Measurements from ENCODE around the gene ZC3H7A.

ZC3H7A gene

GRCh38 chr16:11781773-11782172 lies 15.3 kb downstream of the ZC3H7A start:
- no peak for DNase-seq (ENCODE audit: extremely low spot score)
- no peak for TF ChIP-seq SP1 (IDR thresholded peaks at IDR 0.05)
- TF ChIP-seq ELF4 (IDR thresholded peaks at IDR 0.05) = no peak
- TF ChIP-seq HDGF (IDR thresholded peaks at IDR 0.05; ENCODE audit: borderline replicate concordance) = no peak
- no peak for TF ChIP-seq PKNOX1 (IDR thresholded peaks at IDR 0.05)
- TF ChIP-seq ZNF384 (IDR thresholded peaks at IDR 0.05) = no peak
- TF ChIP-seq SUZ12 (IDR thresholded peaks at IDR 0.05) = no peak
- TF ChIP-seq L3MBTL2 (conservative IDR thresholded peaks at IDR 0.05) = no peak
- TF ChIP-seq TARDBP (IDR thresholded peaks at IDR 0.05) = no peak
- TF ChIP-seq LEF1 (IDR thresholded peaks at IDR 0.05; ENCODE audit: borderline replicate concordance) = no peak
- ChIA-PET CTCF (interaction anchor here (0.6 to 1.0 kb wide), 3 partner anchors 11 to 613 kb away, joined by 3 read pairs; no protein-coding TSS in a partner anchor), POLR2A (no interaction called here)

GRCh38 chr16:11780991-11781680 lies 15.9 kb downstream of the ZC3H7A start:
- POLR2A ChIA-PET = interaction anchor here (0.6 kb wide), 1 partner anchor 9 kb away, joined by 3 read pairs; no protein-coding TSS in a partner anchor
- TF ChIP-seq SUZ12 (IDR thresholded peaks at IDR 0.05) (no peak), FOXM1 (IDR thresholded peaks at IDR 0.05; ENCODE audit: borderline replicate concordance) (no peak), PKNOX1 (IDR thresholded peaks at IDR 0.05) (no peak), NFRKB (IDR thresholded peaks at IDR 0.05) (no peak), L3MBTL2 (conservative IDR thresholded peaks at IDR 0.05) (no peak), ELF4 (IDR thresholded peaks at IDR 0.05) (no peak), FOXA1 (IDR thresholded peaks at IDR 0.05) (no peak), SP1 (IDR thresholded peaks at IDR 0.05) (no peak), BHLHE40 (IDR thresholded peaks at IDR 0.05; ENCODE audit: borderline replicate concordance) (no peak)
- CTCF ChIA-PET = interaction anchor here (0.6 to 1.0 kb wide), 5 partner anchors 11 to 612 kb away, joined by 3 to 4 read pairs (median 3); partner anchors contain the start of gene ZC3H7A
- no peak for DNase-seq (ENCODE audit: extremely low spot score)

- CTCF ChIA-PET = no interaction called here
- POLR2A ChIA-PET = no interaction called here
Observed at GRCh38 chr16:11779074-11779473, 18.0 kb downstream of the ZC3H7A start.

GRCh38 chr16:11774065-11774626 lies 22.9 kb downstream of the ZC3H7A start:
- CTCF ChIA-PET = no interaction called here
- TF ChIP-seq ELF4 (IDR thresholded peaks at IDR 0.05) (no peak), FOXM1 (IDR thresholded peaks at IDR 0.05; ENCODE audit: borderline replicate concordance) (no peak), BHLHE40 (IDR thresholded peaks at IDR 0.05; ENCODE audit: borderline replicate concordance) (no peak), L3MBTL2 (conservative IDR thresholded peaks at IDR 0.05) (no peak), ARNT (IDR thresholded peaks at IDR 0.05) (no peak)
- POLR2A ChIA-PET = no interaction called here
- DNase-seq (ENCODE audit: extremely low spot score) = no peak

More at GRCh38 chr16:11779074-11779473, 18.0 kb downstream of the ZC3H7A start:
- no peak for DNase-seq (ENCODE audit: extremely low spot score)
- TF ChIP-seq SUZ12 (IDR thresholded peaks at IDR 0.05) = no peak
- no peak for TF ChIP-seq LEF1 (IDR thresholded peaks at IDR 0.05; ENCODE audit: borderline replicate concordance)
- TF ChIP-seq ARNT (IDR thresholded peaks at IDR 0.05) = no peak
- no peak for TF ChIP-seq CTBP1 (IDR thresholded peaks at IDR 0.05; ENCODE audit: borderline replicate concordance)
- TF ChIP-seq ZNF384 (IDR thresholded peaks at IDR 0.05) = no peak
- TF ChIP-seq ELF4 (IDR thresholded peaks at IDR 0.05) = no peak
- TF ChIP-seq HDGF (IDR thresholded peaks at IDR 0.05; ENCODE audit: borderline replicate concordance) = no peak
- no peak for TF ChIP-seq L3MBTL2 (conservative IDR thresholded peaks at IDR 0.05)
- no peak for TF ChIP-seq PKNOX1 (IDR thresholded peaks at IDR 0.05)
- no peak for TF ChIP-seq SP1 (IDR thresholded peaks at IDR 0.05)
- TF ChIP-seq TARDBP (IDR thresholded peaks at IDR 0.05) = no peak
- TF ChIP-seq FOXM1 (IDR thresholded peaks at IDR 0.05; ENCODE audit: borderline replicate concordance) = no peak
- no peak for TF ChIP-seq FOXK2 (IDR thresholded peaks at IDR 0.05)
- TF ChIP-seq NFRKB (IDR thresholded peaks at IDR 0.05) = no peak
- TF ChIP-seq BHLHE40 (IDR thresholded peaks at IDR 0.05; ENCODE audit: borderline replicate concordance) = no peak
- no peak for TF ChIP-seq FOXA1 (IDR thresholded peaks at IDR 0.05)

GRCh38 chr16:11768849-11769248 lies 28.2 kb downstream of the ZC3H7A start:
- ChIA-PET POLR2A (no interaction called here), CTCF (no interaction called here)
- TF ChIP-seq CTBP1 (IDR thresholded peaks at IDR 0.05; ENCODE audit: borderline replicate concordance) (no peak), BHLHE40 (IDR thresholded peaks at IDR 0.05; ENCODE audit: borderline replicate concordance) (no peak), SUZ12 (IDR thresholded peaks at IDR 0.05) (no peak), ELF4 (IDR thresholded peaks at IDR 0.05) (no peak), SP1 (IDR thresholded peaks at IDR 0.05) (no peak), FOXK2 (IDR thresholded peaks at IDR 0.05) (no peak), ARNT (IDR thresholded peaks at IDR 0.05) (no peak), FOXM1 (IDR thresholded peaks at IDR 0.05; ENCODE audit: borderline replicate concordance) (no peak), PKNOX1 (IDR thresholded peaks at IDR 0.05) (no peak), HDGF (IDR thresholded peaks at IDR 0.05; ENCODE audit: borderline replicate concordance) (no peak), LEF1 (IDR thresholded peaks at IDR 0.05; ENCODE audit: borderline replicate concordance) (no peak), L3MBTL2 (conservative IDR thresholded peaks at IDR 0.05) (no peak), NFRKB (IDR thresholded peaks at IDR 0.05) (no peak), ZNF384 (IDR thresholded peaks at IDR 0.05) (no peak), TARDBP (IDR thresholded peaks at IDR 0.05) (no peak), FOXA1 (IDR thresholded peaks at IDR 0.05) (no peak)
- no peak for DNase-seq (ENCODE audit: extremely low spot score)

Data from HEK293T (cell line).